IPS-15b (cell line): ENCODE results near the gene KCTD8.

Source experiments
- H3K27me3 ChIP-seq: one replicate; pipeline ENCODE4 v1.6.1; 2013; ENCODE audit warnings: low read length; ENCODE audit not compliant: control insufficient read depth, insufficient read depth
- H3K36me3 ChIP-seq: one replicate; pipeline ENCODE4 v1.6.1; 2013; ENCODE audit warnings: low read length; ENCODE audit not compliant: control insufficient read depth, insufficient read depth
- H3K4me1 ChIP-seq: one replicate; pipeline ENCODE4 v1.6.1; 2013; ENCODE audit warnings: mild to moderate bottlenecking, low read length; ENCODE audit not compliant: control insufficient read depth, insufficient read depth
- H3K4me3 ChIP-seq: one replicate; pipeline ENCODE4 v1.5.1; 2013; ENCODE audit warnings: low read depth, low read length
- H3K9ac ChIP-seq: one replicate; pipeline ENCODE4 v1.6.1; 2013; ENCODE audit warnings: low read depth, mild to moderate bottlenecking, low read length
- H3K9me3 ChIP-seq: one replicate; pipeline ENCODE4 v1.6.1; 2013; ENCODE audit warnings: mild to moderate bottlenecking, low read length; ENCODE audit not compliant: control insufficient read depth, insufficient read depth

The KCTD8 gene

GRCh38 chr4:44157611-44158277, 290.9 kb downstream of the KCTD8 start:
- Histone ChIP-seq H3K27me3 (no peaks in the 10 kb centered on the region), H3K9me3 (no peaks in the 10 kb centered on the region), H3K36me3 (no peaks in the 10 kb centered on the region), H3K4me1 (no peaks in the 10 kb centered on the region), H3K4me3 (no peak overlapping the region), H3K9ac (no peak overlapping the region)

GRCh38 chr4:44150091-44150576, 298.5 kb downstream of the KCTD8 start:
- no peaks in the 10 kb centered on the region for H3K4me1 ChIP-seq
- no peak overlapping the region for H3K9ac ChIP-seq
- H3K4me3 ChIP-seq, result no peak overlapping the region
- H3K27me3 ChIP-seq, result no peaks in the 10 kb centered on the region
- H3K36me3 ChIP-seq, result no peaks in the 10 kb centered on the region
- H3K9me3 ChIP-seq, result no peaks in the 10 kb centered on the region

GRCh38 chr4:44149282-44149681, 299.3 kb downstream of the KCTD8 start:
- Histone ChIP-seq H3K4me3 (no peak overlapping the region), H3K9me3 (no peaks in the 10 kb centered on the region), H3K36me3 (no peaks in the 10 kb centered on the region), H3K27me3 (no peaks in the 10 kb centered on the region), H3K4me1 (no peaks in the 10 kb centered on the region), H3K9ac (no peak overlapping the region)

DNA sequence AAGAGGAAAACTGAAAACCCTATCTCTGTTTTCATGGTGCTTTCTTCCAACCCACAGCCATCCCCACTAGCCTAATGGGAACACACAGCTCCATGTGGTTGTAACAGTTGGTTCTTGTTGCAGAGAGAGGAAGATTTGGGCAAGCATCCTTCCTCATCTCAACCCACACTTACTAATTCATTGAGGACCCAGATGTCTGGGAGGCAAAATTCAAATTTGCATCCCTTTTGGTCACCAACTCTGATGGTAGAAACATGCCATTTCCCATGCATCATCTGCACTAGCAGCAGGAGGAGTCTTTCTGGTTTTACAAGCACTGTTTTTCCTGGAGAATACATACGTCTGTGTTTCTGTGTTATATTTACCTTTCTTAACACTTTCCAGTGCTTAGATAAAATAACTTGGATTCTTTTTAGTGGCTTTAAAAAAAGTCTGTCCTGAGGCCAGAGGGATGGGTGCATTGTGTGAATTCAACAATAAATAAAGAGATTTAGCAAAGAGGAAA, 301.0 kb downstream of the KCTD8 start:
- Histone ChIP-seq H3K9me3 (no peaks in the 10 kb centered on the region), H3K36me3 (no peaks in the 10 kb centered on the region), H3K4me3 (no peak overlapping the region), H3K9ac (no peak overlapping the region), H3K27me3 (no peaks in the 10 kb centered on the region), H3K4me1 (no peaks in the 10 kb centered on the region)

- Histone ChIP-seq H3K4me1 (no peaks in the 10 kb centered on the region), H3K36me3 (no peaks in the 10 kb centered on the region), H3K27me3 (no peaks in the 10 kb centered on the region), H3K9ac (no peak overlapping the region), H3K9me3 (no peaks in the 10 kb centered on the region), H3K4me3 (no peak overlapping the region)
Measured at GRCh38 chr4:44146516-44146915, 302.1 kb downstream of the KCTD8 start.

GRCh38 chr4:44145868-44146267, 302.7 kb downstream of the KCTD8 start:
- no peaks in the 10 kb centered on the region for H3K27me3 ChIP-seq
- H3K9ac ChIP-seq, result no peak overlapping the region
- H3K9me3 ChIP-seq, result no peaks in the 10 kb centered on the region
- no peak overlapping the region for H3K4me3 ChIP-seq
- H3K36me3 ChIP-seq, result no peaks in the 10 kb centered on the region
- H3K4me1 ChIP-seq, result no peaks in the 10 kb centered on the region

GRCh38 chr4:44132526-44132925, 316.1 kb downstream of the KCTD8 start:
- no peak overlapping the region for H3K9ac ChIP-seq
- no peaks in the 10 kb centered on the region for H3K27me3 ChIP-seq
- no peaks in the 10 kb centered on the region for H3K9me3 ChIP-seq
- H3K4me3 ChIP-seq, result no peak overlapping the region
- H3K36me3 ChIP-seq, result no peaks in the 10 kb centered on the region
- no peaks in the 10 kb centered on the region for H3K4me1 ChIP-seq
